ENCODE results near the gene GGT1.
"Not testable (repeated sequence)": the region's sequence is repeated elsewhere in the genome, so short reads cannot be mapped to it uniquely, and the experiment has no call there.

- TF ChIP-seq, protein P1, sequence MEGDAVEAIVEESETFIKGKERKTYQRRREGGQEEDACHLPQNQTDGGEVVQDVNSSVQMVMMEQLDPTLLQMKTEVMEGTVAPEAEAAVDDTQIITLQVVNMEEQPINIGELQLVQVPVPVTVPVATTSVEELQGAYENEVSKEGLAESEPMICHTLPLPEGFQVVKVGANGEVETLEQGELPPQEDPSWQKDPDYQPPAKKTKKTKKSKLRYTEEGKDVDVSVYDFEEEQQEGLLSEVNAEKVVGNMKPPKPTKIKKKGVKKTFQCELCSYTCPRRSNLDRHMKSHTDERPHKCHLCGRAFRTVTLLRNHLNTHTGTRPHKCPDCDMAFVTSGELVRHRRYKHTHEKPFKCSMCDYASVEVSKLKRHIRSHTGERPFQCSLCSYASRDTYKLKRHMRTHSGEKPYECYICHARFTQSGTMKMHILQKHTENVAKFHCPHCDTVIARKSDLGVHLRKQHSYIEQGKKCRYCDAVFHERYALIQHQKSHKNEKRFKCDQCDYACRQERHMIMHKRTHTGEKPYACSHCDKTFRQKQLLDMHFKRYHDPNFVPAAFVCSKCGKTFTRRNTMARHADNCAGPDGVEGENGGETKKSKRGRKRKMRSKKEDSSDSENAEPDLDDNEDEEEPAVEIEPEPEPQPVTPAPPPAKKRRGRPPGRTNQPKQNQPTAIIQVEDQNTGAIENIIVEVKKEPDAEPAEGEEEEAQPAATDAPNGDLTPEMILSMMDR (IDR thresholded peaks at IDR 0.05) = not testable (repeated sequence)
- TF ChIP-seq POLR2A, EP300 (IDR thresholded peaks at IDR 0.05): not testable (repeated sequence)
These were observed 1.0 kb downstream of the GGT1 start for GRCh38 chr22:24603770-24604629.
